HepG2 (cell line): ENCODE results near the gene ZFPM1. TPM values are rescaled to one million over a fixed set of nuclear protein-coding genes. Genes with fewer than 3 reads are reported as not detected.

ENCODE experiments used
- CBFB ChIP-seq: sonication (generic); formaldehyde crosslinking; IDR thresholded peaks from 2 replicates; pipeline ENCODE4 v1.4.0; 2020; ENCODE audit warnings: missing genetic modification reagents
- CEBPB ChIP-seq: IDR thresholded peaks from 2 replicates; pipeline ENCODE4 v1.6.1; 2011; ENCODE audit warnings: low read depth, low read length, improper control_type of control experiment, borderline replicate concordance
- HNRNPL ChIP-seq: fragments of 200-400 bp; formaldehyde crosslinking; IDR thresholded peaks from 2 replicates; pipeline ENCODE4 v1.6.1; 2017; ENCODE audit warnings: mild to moderate bottlenecking, low read depth, low read length
- MTA1 ChIP-seq: sonication (generic); formaldehyde crosslinking; IDR thresholded peaks from 2 replicates; pipeline ENCODE4 v1.4.0; 2020; ENCODE audit warnings: missing genetic modification reagents, mild to moderate bottlenecking, borderline replicate concordance
- NAIF1 ChIP-seq: sonication (generic); formaldehyde crosslinking; IDR thresholded peaks from 2 replicates; pipeline ENCODE4 v1.5.0; 2020; ENCODE audit warnings: mild to moderate bottlenecking, missing genetic modification reagents, borderline replicate concordance
- NFIC ChIP-seq: IDR thresholded peaks from 2 replicates; pipeline ENCODE4 v1.6.1; 2012; ENCODE audit warnings: mild to moderate bottlenecking, low read length, inconsistent platforms
- RBM22 ChIP-seq: fragments of 200-400 bp; formaldehyde crosslinking; optimal IDR thresholded peaks from 2 replicates; pipeline ENCODE3; 2017; ENCODE audit warnings: mild to moderate bottlenecking, low read length, moderate library complexity
- YY1 ChIP-seq: IDR thresholded peaks from 2 replicates; pipeline ENCODE4 v1.6.1; 2011; ENCODE audit warnings: low read length, low read depth, moderate library complexity, mild to moderate bottlenecking; ENCODE audit not compliant: insufficient read depth, insufficient replicate concordance
- ZFP36 ChIP-seq: fragments of 150-350 bp; IDR thresholded peaks from 2 replicates; pipeline ENCODE4 v1.6.1; 2018; ENCODE audit warnings: borderline replicate concordance, low read length, low read depth; ENCODE audit not compliant: partially characterized antibody
- ZHX2 ChIP-seq, 2 experiments: sonication (generic) in 1 of 2; formaldehyde crosslinking in 1 of 2; IDR thresholded peaks; 2 replicates each; pipeline versions ENCODE4 v1.6.1 to v1.9.0; 2014 to 2022; ENCODE audit warnings: antibody characterized with exemption in 1 of 2, borderline replicate concordance in 1 of 2, inconsistent platforms in 1 of 2, low read depth in 1 of 2, missing genetic modification reagents in 1 of 2
- ZMYM3 ChIP-seq: sonication (generic); formaldehyde crosslinking; IDR thresholded peaks from 2 replicates; pipeline ENCODE4 v1.5.1; 2020; ENCODE audit warnings: mild to moderate bottlenecking, missing genetic modification reagents
- ZNF468 ChIP-seq: sonication (generic); formaldehyde crosslinking; IDR thresholded peaks from 2 replicates; pipeline ENCODE4 v1.8.0; 2022; ENCODE audit warnings: mild to moderate bottlenecking, moderate library complexity, missing genetic modification reagents
- ZNF609 ChIP-seq: sonication (generic); formaldehyde crosslinking; IDR thresholded peaks from 2 replicates; pipeline ENCODE4 v1.4.0; 2020; ENCODE audit warnings: mild to moderate bottlenecking, missing genetic modification reagents, borderline replicate concordance
- ZNF639 ChIP-seq: conservative IDR thresholded peaks from 2 replicates; pipeline ENCODE4 v1.6.1; 2018; ENCODE audit warnings: missing genetic modification reagents
- polyA plus RNA-seq, 8 experiments: library from polyadenylated mRNA; depleted of rRNA in 3 of 8; stranded (reverse) in 7 of 8; unstranded in 1 of 8; fragments of >200 nt; fragmentation: Illumina TruSeq in 4 of 8; extraction: Trizol in 4 of 8; gene quantifications; 2 replicates each; pipeline versions ENCODE4 v1.2.1 to v1.2.3, GENCODE V29; 2011 to 2016; ENCODE audit warnings: low read depth in 4 of 8, missing spikeins in 1 of 8, mixed read lengths in 1 of 8; ENCODE audit not compliant: insufficient read depth in 1 of 8
- total RNA-seq, 5 experiments: library from RNA; depleted of rRNA; stranded (reverse); fragments of >200 nt; fragmentation: Illumina TruSeq; extraction: Trizol; gene quantifications; 2 replicates each; pipeline ENCODE4 v1.2.3, GENCODE V29; 2016; ENCODE audit warnings: low read depth in 1 of 5
- TF ChIP-seq, protein P1 (sequence below): sonication (generic); formaldehyde crosslinking; IDR thresholded peaks from 2 replicates; pipeline ENCODE4 v1.5.0; 2020; ENCODE audit warnings: mild to moderate bottlenecking, low read depth, missing genetic modification reagents, borderline replicate concordance

The ZFPM1 gene
- total and polyA plus RNA-seq, 2 of the 13 experiments (the other 11 are each of a cell fraction or from before 2014, with no cell fraction given): 1.3 to 3.8 TPM

DNA sequence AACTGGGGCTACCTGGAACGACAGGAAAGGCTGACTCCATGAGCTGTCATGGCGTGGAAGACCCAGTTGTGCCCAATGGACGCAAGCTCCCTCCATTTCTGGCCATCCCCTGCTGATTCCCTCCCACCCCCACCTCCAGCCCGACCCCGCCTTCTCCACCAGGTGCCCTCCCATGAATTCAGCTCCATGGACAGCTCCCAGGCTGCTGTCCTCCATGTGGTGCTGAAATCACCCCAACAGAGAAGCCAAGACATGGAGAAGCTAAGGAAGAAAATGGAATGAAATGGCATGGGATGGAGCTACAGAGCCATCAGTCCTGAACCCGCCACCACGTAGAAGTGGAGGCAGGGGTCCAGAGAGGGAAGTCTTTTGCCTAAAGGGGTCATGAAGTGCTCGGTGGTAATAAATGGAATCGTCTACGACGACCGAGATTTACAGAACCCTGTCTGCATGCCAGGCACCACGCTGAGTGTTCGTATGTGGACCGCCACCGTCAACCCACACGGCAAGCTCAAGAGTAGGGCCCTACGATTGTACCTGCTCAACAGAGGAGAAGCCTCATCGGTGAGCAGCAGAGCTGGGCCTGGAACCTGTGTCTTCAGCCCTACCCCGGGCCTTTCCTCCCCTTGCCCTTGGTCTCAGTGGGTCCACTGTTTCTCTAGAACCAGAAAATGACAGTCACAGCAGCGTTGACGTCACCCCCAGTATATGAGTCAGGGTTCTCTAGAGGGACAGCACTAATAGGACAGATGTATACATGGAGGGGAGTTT, 107.8 kb downstream of the ZFPM1 start (continued):
- TF ChIP-seq ZNF639 (peak; percentile 99), CEBPB (no peak), ZHX2 (IDR thresholded peaks at IDR 0.05; ENCODE audit: low read depth) (no peak), ZHX2 (CRISPR knock-in tag; IDR thresholded peaks at IDR 0.05; ENCODE audit: borderline replicate concordance) (peak; percentile 99), YY1 (no peak), ZNF468 (CRISPR knock-in tag) (peak; percentile 99), CBFB (CRISPR knock-in tag) (peak; percentile 93), HNRNPL (no peak), NFIC (no peak), ZFP36 (no peak), RBM22 (no peak), MTA1 (CRISPR knock-in tag) (no peak), ZNF609 (CRISPR knock-in tag) (peak; percentile 71), ZMYM3 (CRISPR knock-in tag) (peak; percentile 48; the same call in 1 of the 2 replicates), NAIF1 (CRISPR knock-in tag) (peak; percentile 67; the same call in 1 of the 2 replicates)
- TF ChIP-seq, protein P1, sequence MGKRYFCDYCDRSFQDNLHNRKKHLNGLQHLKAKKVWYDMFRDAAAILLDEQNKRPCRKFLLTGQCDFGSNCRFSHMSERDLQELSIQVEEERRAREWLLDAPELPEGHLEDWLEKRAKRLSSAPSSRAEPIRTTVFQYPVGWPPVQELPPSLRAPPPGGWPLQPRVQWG (CRISPR knock-in tag): peak; percentile 96
